Calu3 (cell line): ENCODE data around the gene CLOCK. TPM values are rescaled to one million over a fixed set of nuclear protein-coding genes. Genes with fewer than 3 reads are reported as not detected.

Source experiments
- BruUV-seq: library from RNA; stranded (reverse); fragments of 400-500 nt; replicated peaks from 2 replicates; lab custom pipeline; 2021; lab: Mats Ljungman, UMichigan
- CTCF ChIA-PET: fragments of 300-600 bp; sonication (Branson Sonifier 250); formaldehyde crosslinking; loops from one replicate; lab custom pipeline; 2022; ENCODE audit warnings: antibody characterized with exemption; lab: Charles Lee
- DNase-seq: peaks from one replicate; pipeline ENCODE4 v3.0.0; 2022
- H3K27ac Mint-ChIP-seq: one replicate; pipeline ENCODE4 v1.8.0; 2022; ENCODE audit warnings: mixed read lengths; ENCODE audit not compliant: unreplicated experiment
- H3K27me3 Mint-ChIP-seq: one replicate; pipeline ENCODE4 v1.8.0; 2022; ENCODE audit warnings: mixed read lengths; ENCODE audit not compliant: unreplicated experiment
- H3K36me3 Mint-ChIP-seq: one replicate; pipeline ENCODE4 v1.8.0; 2022; ENCODE audit warnings: mild to moderate bottlenecking, moderate library complexity, mixed read lengths; ENCODE audit not compliant: insufficient read depth, unreplicated experiment
- H3K4me1 Mint-ChIP-seq: one replicate; pipeline ENCODE4 v1.8.0; 2022; ENCODE audit warnings: mild to moderate bottlenecking, low read depth, mixed read lengths; ENCODE audit not compliant: unreplicated experiment
- H3K4me3 Mint-ChIP-seq: one replicate; pipeline ENCODE4 v1.8.0; 2022; ENCODE audit warnings: mild to moderate bottlenecking, low read depth, moderate library complexity, mixed read lengths; ENCODE audit not compliant: unreplicated experiment
- H3K9me3 Mint-ChIP-seq: one replicate; pipeline ENCODE4 v1.8.0; 2022; ENCODE audit warnings: low read depth, mixed read lengths; ENCODE audit not compliant: unreplicated experiment
- CTCF ChIP-seq: fragments of 200-600 bp; IDR thresholded peaks from one replicate; pipeline ENCODE4 v1.8.0; 2022; ENCODE audit warnings: antibody characterized with exemption; ENCODE audit not compliant: unreplicated experiment
- intact Hi-C: fragments of 100-400 bp; cut with micrococcal nuclease; formaldehyde crosslinking; loops from one replicate; pipeline ENCODE4 v1.10.0; 2022; ENCODE audit not compliant: unreplicated experiment
- total RNA-seq: library from RNA; stranded (reverse); gene quantifications from 2 replicates; pipeline ENCODE4 v1.2.3, GENCODE V29; 2022

The CLOCK gene
- total RNA-seq, 1 experiment from 2014 or later = 16.2 TPM

DNA sequence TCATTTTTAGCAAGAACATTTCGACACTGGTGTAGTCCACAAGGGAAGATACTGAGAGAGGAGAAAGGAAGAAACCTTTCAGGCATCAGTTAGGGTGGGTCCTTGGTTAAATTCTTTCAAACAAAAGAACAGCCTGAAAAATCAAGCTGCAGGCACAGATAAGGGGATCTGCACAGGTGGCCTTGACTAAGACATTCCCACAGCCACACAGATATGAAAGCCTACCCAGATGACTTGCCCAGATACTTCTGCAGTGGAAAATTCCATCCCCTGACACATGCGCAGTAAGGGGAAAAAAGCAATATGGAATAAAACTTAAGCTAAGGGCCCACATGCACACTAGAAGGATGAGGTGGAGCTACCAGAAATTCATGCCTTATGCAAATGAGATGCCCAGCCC, 159.9 kb downstream of the CLOCK start:
- CTCF ChIA-PET = no interaction called here
- no peak overlapping the region for H3K27ac Mint-ChIP-seq
- BruUV-seq = no TSS peak
- TF ChIP-seq CTCF = no peak
- no peak overlapping the region for H3K4me3 Mint-ChIP-seq
- H3K9me3 Mint-ChIP-seq = no peaks in the 10 kb centered on the region
- no peaks in the 10 kb centered on the region for H3K27me3 Mint-ChIP-seq
- no peaks in the 10 kb centered on the region for H3K4me1 Mint-ChIP-seq
- intact Hi-C loops = no loop called here
- no peaks in the 10 kb centered on the region for H3K36me3 Mint-ChIP-seq
- no peak for DNase-seq

GRCh38 chr4:55386073-55386472, 160.6 kb downstream of the CLOCK start:
- TF ChIP-seq CTCF = no peak
- BruUV-seq = no TSS peak
- H3K27ac Mint-ChIP-seq = no peak overlapping the region
- intact Hi-C loops = no loop called here
- H3K4me1 Mint-ChIP-seq = peaks cover under 1% of the 10 kb centered on the region
- CTCF ChIA-PET = interaction anchor here (0.6 kb wide), 1 partner anchor 46 kb away, joined by 3 read pairs; no protein-coding TSS in a partner anchor
- no peak overlapping the region for H3K4me3 Mint-ChIP-seq
- H3K27me3 Mint-ChIP-seq = no peaks in the 10 kb centered on the region
- H3K36me3 Mint-ChIP-seq = no peaks in the 10 kb centered on the region
- no peak for DNase-seq
- H3K9me3 Mint-ChIP-seq = no peaks in the 10 kb centered on the region

- TF ChIP-seq CTCF = no peak
- no peak for DNase-seq
- no peaks in the 10 kb centered on the region for H3K36me3 Mint-ChIP-seq
- H3K9me3 Mint-ChIP-seq = no peaks in the 10 kb centered on the region
- no peak overlapping the region for H3K4me3 Mint-ChIP-seq
- H3K27ac Mint-ChIP-seq = no peak overlapping the region
- no peaks in the 10 kb centered on the region for H3K27me3 Mint-ChIP-seq
- peaks cover 9% of the 10 kb centered on the region for H3K4me1 Mint-ChIP-seq
- intact Hi-C loops = no loop called here
- BruUV-seq = no TSS peak
- CTCF ChIA-PET = no interaction called here
Observed at GRCh38 chr4:55385201-55385649, 161.5 kb downstream of the CLOCK start.

- no peaks in the 10 kb centered on the region for H3K9me3 Mint-ChIP-seq
- H3K4me1 Mint-ChIP-seq = peaks cover 19% of the 10 kb centered on the region
- no peak overlapping the region for H3K4me3 Mint-ChIP-seq
- H3K36me3 Mint-ChIP-seq = peaks cover 6% of the 10 kb centered on the region
- no TSS peak for BruUV-seq
- CTCF ChIA-PET = no interaction called here
- TF ChIP-seq CTCF = no peak
- intact Hi-C loops = no loop called here
- H3K27ac Mint-ChIP-seq = no peak overlapping the region
- H3K27me3 Mint-ChIP-seq = no peaks in the 10 kb centered on the region
- DNase-seq = no peak
Observed at GRCh38 chr4:55382488-55383003, 164.2 kb downstream of the CLOCK start.
